Esophagus muscularis mucosa (tissue), 4 donors: ENCODE measurements around the gene LRRK1. TPM values are rescaled to one million over a fixed set of nuclear protein-coding genes. Genes with fewer than 3 reads are reported as not detected.

ENCODE experiments used
- DNase-seq: peaks from one replicate; pipeline ENCODE4 v3.0.0-alpha.2; 2017; ENCODE audit errors: extremely low spot score
- H3K27ac ChIP-seq, 4 donors: fragments of 200-600 bp; sonication (generic); replicated peaks in 1 of 4; 1 replicate in 3 of 4; 2 replicates in 1 of 4; pipeline ENCODE4 v1.5.1; 2016 to 2019; ENCODE audit warnings: mild to moderate bottlenecking in 1 of 4
- H3K27me3 ChIP-seq, 4 donors: fragments of 200-600 bp; sonication (generic); one replicate each; pipeline versions ENCODE4 v1.5.1 to v1.6.0; 2016 to 2019
- H3K36me3 ChIP-seq, 4 donors: fragments of 200-600 bp; sonication (generic); one replicate each; pipeline ENCODE4 v1.5.1; 2016 to 2019
- H3K4me1 ChIP-seq, 4 donors: fragments of 200-600 bp; sonication (generic); one replicate each; pipeline ENCODE4 v1.5.1; 2016 to 2019
- H3K4me3 ChIP-seq, 4 donors: fragments of 200-600 bp; sonication (generic); 1 replicate in 2 of 4; 2 replicates in 2 of 4; pipeline ENCODE4 v1.5.1; 2016 to 2019; ENCODE audit warnings: mild to moderate bottlenecking in 4 of 4, moderate library complexity in 1 of 4
- H3K9me3 ChIP-seq, 4 donors: fragments of 200-600 bp; sonication (generic); 1 replicate in 3 of 4; 2 replicates in 1 of 4; pipeline ENCODE4 v1.5.1; 2016 to 2019
- EP300 ChIP-seq: sonication (generic); formaldehyde crosslinking; IDR thresholded peaks from one replicate; pipeline ENCODE4 v1.6.1; 2017; ENCODE audit warnings: antibody characterized with exemption
- POLR2A ChIP-seq: fragments of 450-650 bp; IDR thresholded peaks from one replicate; pipeline ENCODE4 v1.6.1; 2017; ENCODE audit warnings: antibody characterized with exemption, moderate library complexity, mild to moderate bottlenecking, low read depth
- POLR2AphosphoS5 ChIP-seq, 2 donors: sonication (generic); formaldehyde crosslinking; IDR thresholded peaks; one replicate each; pipeline ENCODE4 v1.6.1; 2017; ENCODE audit warnings: antibody characterized with exemption in 2 of 2
- WGBS: methylation state at CpG from one replicate; pipeline ENCODE4 v1.1.5; 2018; 5-methylcytosine and 5-hydroxymethylcytosine counted together
- intact Hi-C: fragments of 100-400 bp; cut with DNase I; formaldehyde crosslinking; loops from one replicate; pipeline ENCODE4 v1.15.1; 2023
- total RNA-seq, 4 donors: library from RNA; depleted of rRNA; stranded (reverse); fragments of >200 nt; gene quantifications; one replicate each; pipeline versions ENCODE4 v1.1.0 to v1.2.1, GENCODE V29; 2016
- TF ChIP-seq, protein P1 (sequence below), 3 experiments: fragments of 200-600 bp in 2 of 3; fragments of 450-650 bp in 1 of 3; sonication (generic) in 2 of 3; IDR thresholded peaks; one replicate each; pipeline ENCODE4 v1.5.1; 2017 to 2019; ENCODE audit warnings: antibody characterized with exemption in 3 of 3, mild to moderate bottlenecking in 2 of 3, moderate library complexity in 1 of 3

The LRRK1 gene
- total RNA-seq, 4 donors from 2014 or later, result 11.3 to 18.0 (median 15.4) TPM

- no peaks in the 10 kb centered on the region for H3K4me1 ChIP-seq
- no peaks in the 10 kb centered on the region for H3K27me3 ChIP-seq
- H3K27ac ChIP-seq, result no peak overlapping the region
- DNase-seq, result no peak
- H3K4me3 ChIP-seq, result no peak overlapping the region
- intact Hi-C loops, result no loop called here
- H3K9me3 ChIP-seq, result no peaks in the 10 kb centered on the region
- H3K36me3 ChIP-seq, result no peaks in the 10 kb centered on the region
- TF ChIP-seq POLR2A (no peak), POLR2AphosphoS5 (IDR thresholded peaks at IDR 0.05) (no peak), EP300 (no peak)
- TF ChIP-seq, protein P1, sequence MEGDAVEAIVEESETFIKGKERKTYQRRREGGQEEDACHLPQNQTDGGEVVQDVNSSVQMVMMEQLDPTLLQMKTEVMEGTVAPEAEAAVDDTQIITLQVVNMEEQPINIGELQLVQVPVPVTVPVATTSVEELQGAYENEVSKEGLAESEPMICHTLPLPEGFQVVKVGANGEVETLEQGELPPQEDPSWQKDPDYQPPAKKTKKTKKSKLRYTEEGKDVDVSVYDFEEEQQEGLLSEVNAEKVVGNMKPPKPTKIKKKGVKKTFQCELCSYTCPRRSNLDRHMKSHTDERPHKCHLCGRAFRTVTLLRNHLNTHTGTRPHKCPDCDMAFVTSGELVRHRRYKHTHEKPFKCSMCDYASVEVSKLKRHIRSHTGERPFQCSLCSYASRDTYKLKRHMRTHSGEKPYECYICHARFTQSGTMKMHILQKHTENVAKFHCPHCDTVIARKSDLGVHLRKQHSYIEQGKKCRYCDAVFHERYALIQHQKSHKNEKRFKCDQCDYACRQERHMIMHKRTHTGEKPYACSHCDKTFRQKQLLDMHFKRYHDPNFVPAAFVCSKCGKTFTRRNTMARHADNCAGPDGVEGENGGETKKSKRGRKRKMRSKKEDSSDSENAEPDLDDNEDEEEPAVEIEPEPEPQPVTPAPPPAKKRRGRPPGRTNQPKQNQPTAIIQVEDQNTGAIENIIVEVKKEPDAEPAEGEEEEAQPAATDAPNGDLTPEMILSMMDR (IDR thresholded peaks at IDR 0.05), result no peak
- WGBS, result 97% methylated on average over 1 of the region's 1 CpG
Measured at GRCh38 chr15:100949691-100950090, 30.5 kb downstream of the LRRK1 start.

DNA sequence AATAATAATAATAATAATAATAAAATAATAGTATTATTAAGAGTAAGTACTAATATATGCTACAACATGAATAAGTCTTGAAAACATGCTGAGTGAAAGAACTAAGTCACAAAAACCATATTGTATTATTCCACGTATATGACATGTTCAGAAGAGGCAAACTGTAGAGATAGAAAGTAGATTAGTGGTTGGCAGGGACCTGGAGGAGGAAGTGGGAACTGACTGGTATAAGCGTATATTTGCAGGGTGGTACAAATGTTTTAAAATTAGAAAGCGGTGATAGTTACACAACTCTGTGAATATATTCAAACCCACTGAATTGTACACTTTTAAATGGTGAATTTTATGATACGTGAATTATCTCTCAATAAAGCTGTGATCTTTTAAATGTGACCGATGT lies 32.8 kb downstream of the LRRK1 start:
- intact Hi-C loops, result no loop called here
- Histone ChIP-seq H3K36me3 (no peaks in the 10 kb centered on the region), H3K4me3 (no peak overlapping the region), H3K27me3 (no peaks in the 10 kb centered on the region), H3K4me1 (no peaks in the 10 kb centered on the region), H3K27ac (no peak overlapping the region), H3K9me3 (no peaks in the 10 kb centered on the region)
- WGBS, result 77% methylated on average over 5 of the region's 5 CpGs
- DNase-seq, result no peak
- TF ChIP-seq POLR2AphosphoS5 (IDR thresholded peaks at IDR 0.05) (no peak), EP300 (no peak), POLR2A (no peak)
- TF ChIP-seq, protein P1 (IDR thresholded peaks at IDR 0.05), result no peak

- 92% methylated on average over 3 of the region's 3 CpGs for WGBS
Measured at GRCh38 chr15:100952566-100952965, 33.4 kb downstream of the LRRK1 start.

DNA sequence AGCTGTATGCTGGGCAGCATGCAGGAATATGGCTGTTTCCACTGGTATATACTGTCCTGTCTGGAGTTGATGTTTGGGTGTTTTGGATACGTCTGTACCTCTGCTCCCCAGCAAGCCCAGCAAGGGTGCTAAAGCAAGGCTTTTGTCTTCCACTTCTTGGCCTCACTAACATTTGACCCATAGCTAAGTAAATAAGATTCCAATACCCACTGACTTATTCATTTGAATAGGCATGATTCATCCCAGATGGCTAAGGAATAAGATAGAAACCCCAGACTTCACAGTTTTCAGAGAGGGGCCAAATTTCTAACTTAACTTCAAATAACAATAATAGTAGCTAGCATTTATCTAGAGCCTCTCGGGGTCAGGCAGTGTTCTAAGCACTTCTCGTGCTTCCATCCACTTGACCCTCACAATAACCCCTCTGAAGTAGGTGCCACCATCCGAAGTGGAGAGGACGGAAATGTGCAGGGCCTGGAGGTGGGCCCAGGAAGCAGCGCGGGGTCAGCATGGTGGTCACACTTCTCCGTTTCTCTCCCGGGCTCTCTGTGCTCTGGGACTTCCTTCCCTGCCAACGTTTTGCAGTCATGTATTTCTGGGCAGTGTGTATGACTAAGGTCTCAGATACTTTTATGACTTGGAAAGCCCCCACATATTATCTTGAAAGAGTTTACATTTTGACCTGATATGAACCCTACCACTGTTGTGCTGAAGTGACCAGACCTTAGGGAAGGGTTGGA lies 39.3 kb downstream of the LRRK1 start:
- 58% methylated on average over 10 of the region's 10 CpGs for WGBS
- Histone ChIP-seq H3K27me3 (no peaks in the 10 kb centered on the region), H3K36me3 (no peaks in the 10 kb centered on the region), H3K4me1 (peaks cover 0 to 14% (median 3%) of the 10 kb centered on the region in 4 donors), H3K9me3 (no peaks in the 10 kb centered on the region), H3K27ac (no peak overlapping the region), H3K4me3 (no peak overlapping the region)
- no peak for DNase-seq
- intact Hi-C loops, result no loop called here
- TF ChIP-seq POLR2AphosphoS5 (IDR thresholded peaks at IDR 0.05) (no peak), EP300 (no peak), POLR2A (no peak)
- TF ChIP-seq, protein P1 (IDR thresholded peaks at IDR 0.05), result no peak

More at GRCh38 chr15:100952566-100952965, 33.4 kb downstream of the LRRK1 start:
- H3K27ac ChIP-seq, result no peak overlapping the region
- TF ChIP-seq, protein P1 (IDR thresholded peaks at IDR 0.05), result no peak
- no peak for TF ChIP-seq POLR2AphosphoS5 (IDR thresholded peaks at IDR 0.05)
- no peak for TF ChIP-seq EP300
- TF ChIP-seq POLR2A, result no peak
- no peak overlapping the region for H3K4me3 ChIP-seq
- H3K36me3 ChIP-seq, result no peaks in the 10 kb centered on the region
- no peaks in the 10 kb centered on the region for H3K9me3 ChIP-seq
- no peaks in the 10 kb centered on the region for H3K4me1 ChIP-seq
- DNase-seq, result no peak
- intact Hi-C loops, result no loop called here
- no peaks in the 10 kb centered on the region for H3K27me3 ChIP-seq
